AG09309 (cell line): ENCODE measurements around the gene GARNL3.
A peak's percentile ranks its signal among the peaks of the same experiment; 100 is the strongest.

Experiments used
- DNase-seq: peaks from one replicate; pipeline ENCODE4 v3.0.0-alpha.2; 2010; ENCODE audit warnings: low read depth
- H3K4me3 ChIP-seq: 2 replicates; pipeline ENCODE4 v1.5.1; 2011; ENCODE audit warnings: mild to moderate bottlenecking, low read depth, low read length, moderate library complexity; ENCODE audit not compliant: control insufficient read depth
- TF ChIP-seq, protein P1 (sequence below): IDR thresholded peaks from 2 replicates; pipeline ENCODE4 v1.5.1; 2011; ENCODE audit warnings: mild to moderate bottlenecking, low read depth, low read length, inconsistent platforms; ENCODE audit not compliant: insufficient read depth, control insufficient read depth; ENCODE audit errors: missing control alignments

GARNL3 gene

DNA sequence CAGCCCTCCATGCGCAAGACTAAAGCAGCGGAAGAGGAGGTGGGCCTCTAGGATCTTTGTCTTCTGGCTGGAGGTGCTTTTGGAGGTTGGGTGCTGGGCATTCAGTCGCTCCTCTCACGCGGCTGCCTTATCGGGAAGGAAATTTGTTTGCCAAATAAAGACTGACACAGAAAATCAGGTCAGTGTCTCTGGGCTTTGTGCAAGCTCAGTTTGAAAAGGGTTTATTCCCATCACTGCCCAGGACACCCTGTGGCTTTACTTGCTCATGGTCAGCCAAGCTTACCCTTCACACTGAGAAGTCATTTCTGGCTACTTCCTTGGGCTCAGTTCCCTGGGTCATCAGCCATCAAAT lies 142.9 kb downstream of the GARNL3 start:
- H3K4me3 ChIP-seq = no peak overlapping the region
- no peak for DNase-seq
- TF ChIP-seq, protein P1, sequence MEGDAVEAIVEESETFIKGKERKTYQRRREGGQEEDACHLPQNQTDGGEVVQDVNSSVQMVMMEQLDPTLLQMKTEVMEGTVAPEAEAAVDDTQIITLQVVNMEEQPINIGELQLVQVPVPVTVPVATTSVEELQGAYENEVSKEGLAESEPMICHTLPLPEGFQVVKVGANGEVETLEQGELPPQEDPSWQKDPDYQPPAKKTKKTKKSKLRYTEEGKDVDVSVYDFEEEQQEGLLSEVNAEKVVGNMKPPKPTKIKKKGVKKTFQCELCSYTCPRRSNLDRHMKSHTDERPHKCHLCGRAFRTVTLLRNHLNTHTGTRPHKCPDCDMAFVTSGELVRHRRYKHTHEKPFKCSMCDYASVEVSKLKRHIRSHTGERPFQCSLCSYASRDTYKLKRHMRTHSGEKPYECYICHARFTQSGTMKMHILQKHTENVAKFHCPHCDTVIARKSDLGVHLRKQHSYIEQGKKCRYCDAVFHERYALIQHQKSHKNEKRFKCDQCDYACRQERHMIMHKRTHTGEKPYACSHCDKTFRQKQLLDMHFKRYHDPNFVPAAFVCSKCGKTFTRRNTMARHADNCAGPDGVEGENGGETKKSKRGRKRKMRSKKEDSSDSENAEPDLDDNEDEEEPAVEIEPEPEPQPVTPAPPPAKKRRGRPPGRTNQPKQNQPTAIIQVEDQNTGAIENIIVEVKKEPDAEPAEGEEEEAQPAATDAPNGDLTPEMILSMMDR = no peak

- DNase-seq = no peak
- TF ChIP-seq, protein P1 = no peak
- H3K4me3 ChIP-seq = no peak overlapping the region
Measured at GRCh38 chr9:127411122-127411521, 146.5 kb downstream of the GARNL3 start.

DNA sequence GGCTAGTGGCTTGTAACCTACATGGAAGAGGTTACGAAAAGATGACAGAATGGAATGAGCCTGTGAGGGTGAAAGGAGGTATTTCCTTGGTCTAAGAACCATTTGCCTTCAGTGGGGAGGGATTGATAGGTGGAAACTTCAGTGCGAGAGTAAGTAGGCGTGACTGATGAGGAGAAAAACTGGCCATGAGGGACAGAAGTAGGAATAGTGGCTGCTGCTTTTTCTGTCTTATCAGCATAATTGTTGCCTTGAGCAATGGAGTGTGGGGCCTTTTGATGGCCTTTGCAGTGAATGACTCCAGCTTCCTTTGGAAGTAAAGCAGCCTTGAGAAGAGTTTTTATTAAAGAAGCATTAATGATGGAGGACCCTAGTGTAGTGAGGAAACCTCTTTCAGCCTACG lies 150.6 kb downstream of the GARNL3 start:
- DNase-seq = no peak
- H3K4me3 ChIP-seq = no peak overlapping the region
- TF ChIP-seq, protein P1 = no peak

GRCh38 chr9:127415657-127416056 lies 151.1 kb downstream of the GARNL3 start:
- no peak overlapping the region for H3K4me3 ChIP-seq
- TF ChIP-seq, protein P1 = no peak
- no peak for DNase-seq

DNA sequence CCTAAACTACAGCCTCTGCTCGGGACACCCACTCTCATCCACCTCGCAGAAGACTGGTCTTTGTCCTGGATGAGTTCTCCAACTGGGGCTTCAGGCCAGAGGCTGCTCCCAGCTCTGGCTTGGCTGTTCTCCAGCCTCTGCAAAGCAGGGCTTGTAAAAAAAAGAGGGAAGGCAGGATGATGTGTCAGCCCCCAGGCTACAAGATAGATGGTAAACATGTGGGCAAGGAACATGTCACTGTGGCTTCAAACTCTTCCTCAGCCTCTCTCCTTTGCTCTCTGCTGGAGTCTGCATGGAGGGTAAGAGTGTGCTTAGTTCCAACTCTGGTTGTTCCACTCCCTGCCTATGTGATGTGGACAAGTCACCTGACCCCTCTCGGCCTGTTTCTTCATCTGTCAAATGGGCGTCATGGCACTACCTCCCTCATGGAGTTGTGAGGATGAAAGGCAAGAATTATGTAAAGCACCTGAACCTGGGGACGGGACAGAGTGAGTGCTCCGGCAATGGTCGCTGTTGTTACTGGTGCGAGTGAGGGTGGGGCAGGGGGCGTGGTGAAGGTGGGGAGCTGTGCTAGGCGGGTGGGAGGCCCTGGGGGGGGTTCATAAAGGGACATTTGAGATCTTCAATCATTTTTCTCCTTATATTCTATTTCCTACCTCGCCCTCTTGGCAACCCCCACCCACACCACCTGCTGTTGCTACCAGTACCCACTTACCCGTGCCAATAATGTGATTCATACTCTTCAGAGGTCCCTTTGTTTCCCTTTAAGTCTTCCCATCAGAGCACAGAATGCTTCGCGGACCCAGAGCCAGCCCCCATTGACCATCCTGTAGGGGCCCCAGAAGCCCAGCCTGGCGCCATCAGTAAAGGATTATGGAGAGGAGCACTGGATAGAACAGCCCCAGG lies 152.8 kb downstream of the GARNL3 start:
- no peak overlapping the region for H3K4me3 ChIP-seq
- TF ChIP-seq, protein P1 = no peak
- DNase-seq = peak; percentile 57

DNA sequence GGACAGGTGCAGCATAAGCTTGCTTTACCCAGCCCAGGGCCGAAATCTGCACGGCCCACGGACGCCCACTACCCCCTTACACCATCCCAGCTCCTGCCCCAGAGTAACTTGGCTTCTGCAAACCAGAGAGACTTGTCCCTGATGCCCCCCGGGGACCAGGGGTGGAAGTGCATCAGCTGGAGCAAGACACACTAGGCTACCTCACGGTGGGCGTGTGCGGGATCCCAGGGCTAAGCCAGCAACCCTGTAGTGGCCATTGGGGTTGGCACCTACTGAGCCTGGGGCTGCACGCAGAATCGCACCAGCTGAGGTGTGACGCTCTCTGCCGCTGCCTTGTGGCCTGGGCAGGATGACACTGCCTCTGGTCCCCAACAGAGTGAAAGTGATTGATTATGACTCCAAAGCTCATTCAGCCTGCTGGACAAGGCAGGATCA lies 153.5 kb downstream of the GARNL3 start:
- TF ChIP-seq, protein P1 = no peak
- DNase-seq = no peak

More for the DNA sequence above, 153.5 kb downstream of the GARNL3 start:
- no peak overlapping the region for H3K4me3 ChIP-seq
